NCI-H345 treated with DMSO at 0.1 percent for 48 hours (cell line): Measurements from ENCODE around the gene ABHD17A.

Experiments
- DNase-seq: peaks from one replicate; lab custom pipeline; 2025; ENCODE audit not compliant: unreplicated experiment; lab: John Stamatoyannopoulos, UW

ABHD17A gene

DNA sequence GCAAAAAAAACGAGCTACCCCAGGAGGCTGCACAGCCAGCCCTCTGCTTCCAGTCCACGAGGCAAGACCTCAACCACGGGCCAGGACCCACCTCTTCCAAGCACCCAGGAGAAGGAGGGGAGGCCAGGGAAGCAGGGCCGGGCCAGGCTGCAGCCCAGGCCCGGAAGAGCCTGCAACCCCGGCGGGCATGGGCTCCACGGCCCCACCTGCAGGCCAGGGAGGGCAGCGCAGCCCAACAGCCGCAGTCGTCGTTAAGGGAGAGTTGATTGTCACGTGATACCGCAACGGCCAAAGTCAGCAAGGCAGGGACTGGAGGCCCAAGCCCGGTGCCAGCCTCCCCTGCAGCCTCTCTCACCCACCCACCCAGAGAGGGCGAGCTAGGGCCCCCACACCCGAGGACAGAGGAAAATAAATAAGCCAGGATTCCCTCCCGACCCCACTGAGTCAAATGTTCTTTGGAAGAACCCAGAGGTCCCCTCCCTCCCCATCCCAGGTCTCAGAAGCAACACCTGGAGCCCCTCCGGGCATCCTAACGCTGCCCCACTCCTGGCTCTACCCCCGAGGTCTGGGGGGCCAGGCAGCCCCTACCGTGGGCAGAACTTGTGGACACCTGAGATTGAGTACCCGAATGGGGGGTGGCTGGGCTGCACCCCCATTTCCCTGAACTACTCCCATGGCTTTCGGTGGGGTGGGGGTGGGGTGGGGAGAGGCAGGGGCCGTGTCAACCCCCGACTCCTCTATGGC is 31.8 kb downstream of the ABHD17A start:
- no peak for DNase-seq

DNA sequence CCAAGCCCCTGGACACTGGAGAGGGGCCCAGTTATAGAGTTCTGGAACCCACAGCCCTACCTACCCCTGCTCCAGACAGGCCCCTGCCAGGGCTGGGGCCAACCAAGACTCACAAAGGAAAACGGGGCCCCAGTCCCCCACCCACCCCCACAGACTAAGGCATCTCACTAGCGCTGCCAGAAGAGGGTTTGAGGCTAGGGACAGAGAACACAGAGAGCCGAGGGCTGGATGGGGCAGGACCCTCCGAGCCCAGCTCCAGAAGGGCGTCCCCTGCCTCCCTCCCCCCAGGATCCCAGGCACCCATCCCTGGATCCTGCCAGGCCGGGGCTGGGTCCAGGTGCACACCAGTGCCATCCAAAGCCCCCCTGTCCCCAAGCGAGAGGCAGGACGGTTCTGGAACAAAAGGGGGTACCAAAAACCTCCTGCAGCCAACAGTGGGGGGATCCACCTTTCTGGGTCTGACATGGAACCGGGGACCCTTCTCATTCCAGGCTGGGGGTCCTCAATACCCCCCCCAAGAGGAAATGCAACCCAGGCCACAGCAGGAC is 32.6 kb downstream of the ABHD17A start:
- no peak for DNase-seq

DNA sequence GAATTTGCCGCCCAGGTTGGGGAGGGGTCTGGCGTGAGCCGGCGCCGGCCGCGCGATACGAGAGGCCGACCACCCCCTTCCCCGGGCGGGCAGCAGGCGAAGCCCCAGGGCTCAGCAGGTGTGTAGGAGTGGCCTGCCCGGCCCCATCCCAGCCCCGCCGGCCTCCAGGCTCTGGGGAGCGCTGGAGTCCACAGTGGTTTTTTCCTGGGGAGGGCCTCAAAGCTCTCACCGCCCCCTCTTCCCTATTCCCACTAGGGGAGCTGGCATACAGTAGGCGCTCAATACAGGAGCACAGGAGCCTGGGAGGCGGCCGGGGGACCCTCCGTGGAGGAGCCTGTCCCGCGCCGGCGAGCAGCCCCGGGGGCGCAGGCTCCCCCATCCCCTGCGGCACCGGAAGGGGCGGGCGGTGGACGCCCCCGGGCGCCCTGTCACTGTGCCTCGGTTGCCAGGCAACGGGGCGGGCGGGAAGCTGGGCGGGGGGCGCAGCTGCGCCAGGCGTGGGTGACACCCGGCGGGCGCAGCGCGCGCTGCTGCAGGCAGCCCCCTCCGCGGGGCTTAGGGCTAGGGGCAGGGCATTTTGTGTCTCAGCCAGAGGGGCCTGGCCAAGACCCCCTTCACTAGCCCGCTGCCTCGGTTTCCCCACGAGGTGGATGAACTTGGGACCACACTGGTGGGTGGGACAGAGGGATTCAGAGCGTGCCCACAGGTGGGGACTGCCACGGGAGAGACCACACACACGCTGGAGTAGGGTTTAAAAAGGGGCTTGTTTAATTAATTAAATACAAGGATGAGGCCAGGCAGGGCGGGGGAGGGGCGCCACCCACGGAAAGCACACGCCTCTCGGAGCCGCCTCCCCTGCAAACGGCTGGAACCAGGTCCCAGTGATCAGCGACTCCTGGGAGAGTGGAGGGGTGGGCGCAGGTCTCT is 33.4 kb downstream of the ABHD17A start:
- DNase-seq, result no peak

DNA sequence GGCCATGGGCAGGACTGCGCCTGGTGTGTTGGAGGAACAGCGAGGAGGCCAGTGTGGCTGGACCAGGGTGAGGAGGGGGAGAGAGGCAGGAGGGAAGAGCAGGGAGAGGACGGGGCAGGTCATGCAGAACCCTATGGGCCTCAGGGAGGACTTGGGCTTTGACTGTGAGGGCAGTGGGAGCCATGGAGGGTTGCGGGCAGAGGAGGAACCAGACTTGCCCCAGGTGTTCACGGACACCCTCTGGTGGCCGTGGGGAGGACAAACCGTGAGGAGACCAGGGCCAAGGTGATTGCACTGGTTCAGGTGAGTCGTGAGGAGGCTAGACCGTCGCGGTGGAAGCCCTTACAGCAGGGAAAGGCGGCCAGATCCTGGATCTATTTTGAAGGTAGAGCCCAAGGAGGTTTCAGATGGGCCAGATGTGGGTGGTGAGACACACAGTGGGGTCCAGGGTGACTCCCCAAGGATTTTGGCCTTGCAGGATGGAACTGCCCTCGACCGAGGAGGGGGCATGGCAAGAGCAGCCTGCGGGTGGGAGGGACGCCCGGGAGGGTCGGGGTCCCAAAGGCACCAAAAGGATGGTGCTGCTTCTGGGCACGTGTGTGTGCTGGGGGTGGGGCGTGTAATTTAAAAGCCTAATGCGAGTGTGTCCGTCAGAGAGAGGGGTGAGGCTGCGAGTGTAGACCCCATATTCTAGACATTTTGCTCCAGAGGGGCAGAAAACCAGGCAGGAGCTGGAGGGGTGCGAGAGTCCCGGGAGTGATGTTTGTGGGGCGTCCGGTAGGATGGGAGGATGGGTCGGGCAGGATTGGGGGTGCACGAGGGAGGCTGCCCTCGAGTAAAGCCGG is 34.3 kb downstream of the ABHD17A start:
- no peak for DNase-seq

DNA sequence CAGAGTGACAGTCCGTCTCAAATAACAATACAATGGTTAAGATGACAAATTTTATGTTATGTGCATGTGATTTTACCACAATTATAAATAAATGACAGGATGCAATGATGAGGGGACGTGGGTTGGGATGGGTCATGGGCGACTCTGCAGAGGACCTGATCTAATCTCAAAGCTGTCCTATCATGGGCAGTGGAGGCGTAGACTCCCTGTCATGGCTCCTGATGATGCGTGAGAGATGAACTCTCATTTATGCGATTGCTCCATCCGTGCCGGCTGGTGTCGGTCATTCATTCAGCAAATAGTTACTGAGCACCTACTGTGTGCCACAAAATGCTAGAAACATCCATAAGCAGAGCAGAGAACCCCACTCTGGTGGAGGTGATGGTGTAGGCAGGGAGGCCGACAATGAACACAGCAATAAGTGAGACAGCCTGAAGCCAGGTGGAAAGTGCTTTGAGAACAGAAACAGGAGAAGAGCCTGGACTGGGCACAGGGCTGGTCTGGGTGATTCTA is 35.4 kb downstream of the ABHD17A start:
- DNase-seq, result no peak

DNA sequence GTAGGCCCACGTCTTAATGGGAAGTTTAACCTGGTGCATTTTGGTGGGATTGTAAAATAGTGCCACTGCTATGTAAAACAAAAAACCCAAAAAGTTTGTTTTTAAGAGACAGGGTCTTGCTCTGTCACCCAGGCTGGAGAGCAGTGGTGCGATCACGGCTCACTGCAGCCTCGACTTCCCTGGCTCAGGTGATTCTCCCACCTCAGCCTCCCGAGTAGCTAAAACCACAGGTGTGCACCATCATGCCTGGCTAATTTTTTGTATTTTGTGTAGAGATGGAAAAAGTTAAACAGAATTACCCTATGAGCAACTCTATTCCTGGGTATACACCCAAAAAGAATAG is 36.2 kb downstream of the ABHD17A start:
- DNase-seq, result no peak

DNA sequence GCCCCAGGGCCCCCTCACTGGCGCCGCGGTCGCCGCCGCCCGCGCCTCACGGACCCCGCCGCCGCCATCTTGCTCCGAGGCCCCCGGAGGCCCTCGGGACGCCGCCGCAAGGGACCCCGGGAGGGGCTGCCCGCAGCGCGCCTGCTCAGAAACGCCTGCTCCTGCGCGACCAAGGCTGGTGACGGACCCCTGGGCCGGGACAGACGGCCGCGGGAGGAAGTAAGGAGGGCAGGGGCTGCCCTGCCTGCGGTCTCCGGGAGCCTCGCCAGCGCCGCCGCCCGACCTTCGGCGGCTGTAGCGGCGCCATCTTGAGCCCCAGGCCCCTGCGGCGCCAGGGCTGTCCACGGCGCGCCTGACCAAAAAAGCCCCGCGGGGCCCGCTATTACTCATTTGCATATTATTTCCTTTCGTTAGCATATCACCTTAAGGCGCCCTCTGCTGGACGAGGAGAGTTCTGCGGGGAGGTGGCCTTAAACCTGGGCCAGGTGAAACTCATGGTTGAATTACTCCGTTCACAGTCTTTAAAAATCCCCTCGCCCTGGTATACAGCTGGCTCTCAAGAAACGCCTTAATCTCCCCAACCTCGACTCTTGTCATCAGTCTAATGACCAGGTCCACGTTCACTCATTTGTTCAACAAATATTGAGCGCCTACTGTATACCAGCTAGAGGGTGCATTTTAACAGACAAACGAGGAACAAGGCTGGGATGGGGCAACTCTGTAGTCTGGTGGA is 36.7 kb downstream of the ABHD17A start, which contains the start of gene REXO1:
Gene REXO1, minus strand, starts transcription at position 85 of the 733 bp plus-strand sequence. CDS start 125 bp downstream, outside the sequence.
- peak; percentile 93 for DNase-seq

DNA sequence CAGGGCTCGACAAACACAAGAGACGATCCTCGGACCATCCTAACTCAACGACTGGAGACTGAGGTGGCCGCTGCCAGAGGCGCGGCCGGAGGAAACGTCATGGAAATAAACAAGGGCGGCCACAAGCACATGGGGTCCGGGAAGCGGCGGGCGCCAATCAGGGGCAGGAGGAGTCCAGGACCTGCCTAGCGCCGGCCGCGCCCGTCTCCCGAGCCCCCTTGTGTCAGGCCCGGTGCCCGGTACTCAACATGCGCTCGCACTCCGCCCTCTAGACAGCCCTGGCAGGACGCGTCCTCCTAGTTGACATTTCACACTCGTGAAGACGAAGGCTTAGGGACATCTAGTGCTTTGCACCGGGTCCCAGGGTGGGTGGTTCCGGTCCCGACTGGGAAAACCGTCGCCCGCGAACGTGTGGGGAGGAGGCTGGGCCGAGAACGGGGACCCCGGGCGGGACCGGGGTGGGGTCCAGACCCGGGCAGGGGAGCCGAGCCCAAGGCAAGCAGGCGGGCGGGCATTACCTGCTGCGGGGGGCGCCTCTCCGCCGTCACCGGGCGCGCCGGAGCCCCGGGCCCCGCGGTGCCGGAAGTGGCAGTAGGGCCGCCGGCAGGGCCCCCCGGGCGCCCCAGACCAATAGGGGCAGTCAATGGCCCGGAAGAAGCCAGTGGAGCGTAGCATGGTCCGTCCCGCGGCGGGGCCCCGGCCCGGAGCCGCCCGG is 37.5 kb downstream of the ABHD17A start:
- DNase-seq, result no peak

DNA sequence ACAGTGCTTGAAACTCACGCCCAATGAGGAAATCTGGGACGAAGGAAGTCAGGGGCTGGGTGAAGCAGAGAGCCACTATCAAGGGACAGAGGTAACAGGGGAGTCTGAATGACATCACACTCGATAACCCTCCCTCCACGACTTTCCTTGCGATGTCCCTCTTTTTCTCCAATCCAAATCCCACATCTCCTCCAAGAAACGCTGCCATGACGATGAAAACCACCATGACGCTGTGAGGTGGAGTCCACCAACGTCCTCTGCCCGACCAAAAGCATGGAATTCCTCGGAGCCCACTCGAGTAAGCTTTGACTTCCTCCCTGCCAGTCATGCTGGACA is 38.0 kb downstream of the ABHD17A start:
- DNase-seq, result no peak

DNA sequence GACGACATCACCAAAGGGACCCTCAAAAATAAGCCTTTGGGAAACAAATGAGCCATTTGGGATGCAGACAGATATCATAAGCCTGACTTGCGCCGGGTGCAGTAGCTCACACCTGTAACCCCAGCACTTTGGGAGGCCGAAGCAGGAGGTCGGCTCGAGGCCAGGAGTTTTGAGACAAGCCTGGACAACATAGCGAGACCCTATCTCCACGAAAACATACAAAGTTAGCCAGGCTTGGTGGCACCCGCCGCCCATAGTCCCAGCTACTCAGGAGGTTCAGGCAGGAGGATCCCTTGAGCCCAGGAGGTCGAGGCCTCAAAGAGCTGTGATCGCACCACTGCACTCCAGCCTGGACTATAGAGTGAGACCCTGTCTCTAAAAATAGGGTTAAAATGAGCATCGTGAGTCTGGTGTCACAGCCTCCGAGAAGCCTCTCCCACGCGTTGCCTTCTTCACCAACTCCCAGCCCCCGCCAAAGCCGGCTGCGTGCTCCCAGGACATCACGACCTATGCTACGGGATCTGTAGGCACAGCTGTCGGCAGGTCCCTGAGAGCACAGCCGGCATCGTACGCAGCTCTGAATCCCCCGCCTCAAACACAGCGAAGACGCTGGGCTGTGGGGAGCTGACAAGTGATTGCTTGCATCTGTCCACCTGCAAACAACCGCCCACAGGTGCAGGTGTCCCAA is 38.6 kb downstream of the ABHD17A start:
- no peak for DNase-seq

DNA sequence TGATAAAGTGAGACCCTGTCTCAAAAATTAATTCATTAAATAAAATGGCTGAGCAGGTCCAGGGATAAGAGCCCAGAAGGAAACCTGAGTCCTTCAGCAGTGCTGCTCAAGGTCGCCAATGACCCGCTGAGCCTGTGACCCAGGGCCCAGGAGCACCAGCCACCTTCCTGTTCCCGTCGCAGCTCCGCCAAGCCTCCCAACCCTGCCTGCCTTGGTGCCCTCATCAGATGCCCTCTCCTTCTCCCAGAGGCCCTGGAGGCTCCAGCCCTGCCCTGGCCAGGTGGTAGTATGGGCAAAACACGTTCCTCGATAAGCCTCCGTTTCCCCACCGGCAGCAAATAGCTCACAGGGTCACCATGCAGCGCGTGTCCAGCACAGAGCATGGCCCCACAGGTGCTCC is 39.7 kb downstream of the ABHD17A start:
- DNase-seq, result no peak

DNA sequence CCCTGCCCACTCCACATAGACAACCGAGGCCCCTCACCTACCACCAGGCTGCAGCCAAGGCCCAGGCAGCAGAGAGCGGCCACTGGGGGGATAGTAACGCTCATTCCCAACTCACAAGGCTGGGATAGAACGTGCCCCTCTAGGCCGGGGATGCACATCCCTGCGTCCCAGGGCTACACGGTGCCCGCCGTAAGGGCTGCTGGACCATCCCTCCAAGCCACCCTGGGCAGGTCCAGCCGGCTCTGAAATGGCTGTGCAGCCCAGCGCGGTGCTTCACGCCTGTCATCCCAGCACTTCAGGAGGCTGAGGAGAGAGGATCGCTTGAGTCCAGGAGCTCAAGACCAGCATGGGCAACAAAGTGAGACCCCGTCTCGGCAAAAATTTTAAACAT is 40.2 kb downstream of the ABHD17A start:
- no peak for DNase-seq

DNA sequence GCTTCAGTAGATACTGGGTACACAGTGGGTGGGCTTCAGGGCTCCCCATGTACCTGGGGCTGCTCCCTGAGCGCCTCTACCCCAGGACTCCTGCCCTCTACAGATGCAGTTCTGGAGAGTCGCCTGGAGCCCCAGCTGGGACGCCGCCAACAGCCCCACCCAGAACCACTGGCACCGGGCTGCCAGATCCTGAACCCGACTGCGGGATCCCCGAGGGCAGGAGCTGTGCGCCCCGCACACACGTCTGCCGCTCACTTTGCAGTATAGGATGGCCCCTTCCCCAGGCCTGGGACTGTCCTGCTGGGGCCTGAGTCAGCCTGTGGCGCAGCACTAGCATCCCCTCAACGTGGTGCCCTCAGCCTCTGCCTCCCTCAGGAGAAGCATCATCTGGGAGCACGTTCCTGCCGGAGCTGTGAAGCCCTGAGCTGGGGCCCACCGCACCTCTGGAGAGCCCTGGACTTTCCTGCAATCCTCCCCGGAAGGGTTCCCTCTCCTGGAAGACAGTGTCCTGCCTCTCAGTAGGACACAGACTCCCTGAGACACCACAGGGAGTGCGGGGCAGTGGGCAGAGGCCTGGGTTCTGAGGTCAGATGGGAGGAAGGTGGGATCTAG is 40.7 kb downstream of the ABHD17A start:
- DNase-seq, result no peak

DNA sequence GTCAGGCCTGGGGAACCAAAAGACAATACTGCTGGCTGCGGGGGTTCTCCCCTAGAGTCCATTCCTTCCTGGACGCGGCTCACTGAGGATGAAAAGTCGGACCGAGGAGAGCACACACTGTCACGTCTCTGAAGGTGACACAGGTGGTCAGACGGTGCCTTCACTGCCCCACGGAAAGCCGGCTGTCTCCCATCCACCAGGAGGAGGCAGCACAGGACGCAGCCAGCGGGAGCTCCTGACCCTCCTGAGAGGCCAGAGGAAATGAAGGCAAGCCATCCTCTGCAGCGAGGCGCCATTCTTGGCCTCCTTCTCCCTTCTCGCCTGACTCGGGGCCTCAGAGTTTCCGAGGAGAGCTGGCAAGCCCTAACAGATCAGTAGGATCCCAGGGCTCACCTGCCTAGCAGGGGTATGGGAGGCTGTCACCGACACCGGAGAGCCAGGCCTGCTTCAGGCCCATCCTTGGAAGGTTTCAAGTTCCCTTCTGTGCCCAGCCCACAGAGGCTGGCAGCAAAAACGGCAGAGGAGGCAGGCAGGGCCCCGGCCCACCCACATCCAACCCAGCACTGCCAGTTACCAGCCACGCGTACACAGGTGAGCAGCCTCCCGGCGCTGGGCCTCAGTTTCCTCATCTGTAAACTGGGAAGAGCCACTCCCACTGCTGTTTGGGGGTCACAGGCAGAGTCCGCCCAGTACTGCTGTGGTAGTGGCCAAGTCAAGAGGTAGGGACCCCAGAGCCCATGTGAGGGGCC is 41.5 kb downstream of the ABHD17A start:
- DNase-seq, result no peak

DNA sequence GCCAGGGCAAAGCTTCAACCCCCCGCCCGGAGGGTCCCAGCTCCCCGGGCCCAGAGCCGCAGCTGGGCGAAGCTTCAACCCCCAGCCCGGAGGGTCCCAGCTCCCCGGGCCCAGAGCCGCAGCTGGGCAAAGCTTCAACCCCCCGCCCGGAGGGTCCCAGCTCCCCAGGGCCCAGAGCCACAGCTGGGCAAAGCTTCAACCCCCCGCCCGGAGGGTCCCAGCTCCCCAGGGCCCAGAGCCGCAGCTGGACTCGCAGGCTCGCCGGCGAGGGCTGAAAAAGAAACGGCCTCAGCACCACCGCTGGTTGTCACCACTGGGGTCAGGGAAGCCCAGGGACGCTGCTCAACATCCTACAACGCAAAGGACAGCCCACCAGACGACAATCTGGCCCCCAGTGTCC is 42.2 kb downstream of the ABHD17A start:
- DNase-seq, result no peak

DNA sequence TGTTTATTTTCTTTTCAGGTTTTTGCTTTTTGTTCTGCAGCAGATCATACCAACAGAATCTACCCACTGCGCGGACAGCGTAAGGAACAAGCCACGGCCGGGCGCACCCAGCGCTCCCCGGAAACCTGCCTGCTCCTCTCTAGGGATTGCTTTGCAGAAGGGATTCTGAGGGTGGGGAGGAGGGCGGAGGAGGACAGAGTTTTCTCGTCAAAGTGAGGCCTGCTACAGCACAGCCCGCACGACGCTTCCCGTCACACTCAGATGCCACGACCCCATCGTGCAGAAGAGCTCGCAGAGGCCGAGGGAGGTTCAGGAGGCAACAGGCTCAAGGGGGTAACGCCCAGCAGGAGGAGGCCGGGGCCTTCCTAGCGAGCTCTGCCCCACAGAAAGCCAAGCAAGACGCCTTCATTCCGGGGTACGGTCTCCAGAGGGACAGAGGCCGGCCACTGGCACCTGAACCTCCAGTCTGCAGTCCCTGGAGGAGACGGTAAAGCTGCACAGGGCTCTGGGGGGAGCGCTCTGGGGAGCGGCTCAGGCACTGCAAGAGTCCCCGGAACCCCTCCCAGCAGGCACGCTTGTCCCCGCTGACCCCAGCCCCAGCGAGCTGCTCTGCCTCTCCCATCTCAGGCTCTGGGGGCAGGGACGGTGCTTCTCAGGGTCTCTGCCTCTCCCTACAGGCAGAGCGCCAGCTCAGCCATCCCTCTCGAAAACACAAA is 43.9 kb downstream of the ABHD17A start:
- no peak for DNase-seq

DNA sequence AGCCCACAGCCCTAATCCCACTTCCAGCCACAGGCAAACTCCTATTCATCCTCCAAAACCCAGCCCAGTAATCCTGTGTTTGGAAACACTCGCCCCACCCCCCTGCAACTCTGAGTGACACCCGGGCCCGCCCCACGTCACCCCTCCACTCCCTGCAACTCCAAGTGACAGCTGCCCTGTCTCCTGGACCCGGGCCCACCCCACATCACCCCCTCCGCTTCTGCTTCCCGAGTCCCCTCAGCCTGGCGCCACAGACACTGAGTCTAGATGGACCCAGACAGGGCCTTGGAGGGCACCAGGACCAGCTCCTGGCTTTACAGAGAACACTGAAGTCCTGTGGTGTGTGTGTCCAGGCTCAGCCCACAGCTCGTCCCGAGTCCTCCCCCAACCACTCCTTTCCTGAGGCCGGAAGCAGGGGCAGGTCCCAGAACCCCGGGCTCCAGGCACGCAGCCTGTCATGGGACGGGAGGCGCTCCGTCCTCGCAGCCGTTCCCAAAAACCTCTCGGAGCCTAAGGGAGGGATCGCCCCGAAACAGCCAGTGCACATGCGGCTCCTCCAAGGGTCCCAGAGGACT is 44.7 kb downstream of the ABHD17A start:
- DNase-seq, result no peak
